Subcutaneous abdominal adipose tissue (tissue), 5 donors: Measurements from ENCODE around the gene OVCA2.

Experiments used
- H3K27ac ChIP-seq: one replicate; pipeline ENCODE4 v1.7.0; 2013; ENCODE audit warnings: low read depth, mild to moderate bottlenecking, inconsistent platforms, low read length, moderate library complexity
- H3K27me3 ChIP-seq, 5 donors: one replicate each; pipeline ENCODE4 v1.7.0; 2013; ENCODE audit warnings: low read length in 5 of 5, inconsistent platforms in 1 of 5; ENCODE audit not compliant: control insufficient read depth in 5 of 5, insufficient read depth in 4 of 5
- H3K36me3 ChIP-seq, 5 donors: one replicate each; pipeline ENCODE4 v1.7.0; 2013; ENCODE audit warnings: low read length in 5 of 5; ENCODE audit not compliant: control insufficient read depth in 5 of 5, insufficient read depth in 5 of 5
- H3K4me1 ChIP-seq, 5 donors: one replicate each; pipeline ENCODE4 v1.7.0; 2013; ENCODE audit warnings: low read length in 5 of 5, mild to moderate bottlenecking in 3 of 5, moderate library complexity in 1 of 5; ENCODE audit not compliant: control insufficient read depth in 5 of 5, insufficient read depth in 5 of 5
- H3K4me3 ChIP-seq, 5 donors: one replicate each; pipeline ENCODE4 v1.7.0; 2013; ENCODE audit warnings: low read length in 5 of 5, low read depth in 1 of 5
- H3K9ac ChIP-seq, 5 donors: one replicate each; pipeline ENCODE4 v1.7.0; 2013; ENCODE audit warnings: low read length in 5 of 5, mild to moderate bottlenecking in 4 of 5, moderate library complexity in 3 of 5
- H3K9me3 ChIP-seq, 5 donors: one replicate each; pipeline ENCODE4 v1.7.0; 2013; ENCODE audit warnings: low read length in 5 of 5; ENCODE audit not compliant: control insufficient read depth in 5 of 5
- donor health status: healthy.
- donor health status: healthy.
- donor health status: healthy.
- donor health status: healthy.
- donor health status: healthy.

The OVCA2 gene

GRCh38 chr17:2013994-2014317 is 27.9 kb upstream of the OVCA2 start:
- Histone ChIP-seq H3K27ac (peak overlapping the region; percentile 54), H3K9ac (no peak overlapping the region), H3K4me3 (no peak overlapping the region), H3K4me1 (peaks cover 4 to 75% (median 52%) of the 10 kb centered on the region in 5 donors), H3K27me3 (no peaks in the 10 kb centered on the region), H3K9me3 (no peaks in the 10 kb centered on the region), H3K36me3 (no peaks in the 10 kb centered on the region)

- H3K9me3 ChIP-seq = no peaks in the 10 kb centered on the region
- no peaks in the 10 kb centered on the region for H3K36me3 ChIP-seq
- H3K4me3 ChIP-seq = no peak overlapping the region
- peaks cover 4 to 77% (median 57%) of the 10 kb centered on the region in 5 donors for H3K4me1 ChIP-seq
- H3K9ac ChIP-seq = no peak overlapping the region
- no peaks in the 10 kb centered on the region for H3K27me3 ChIP-seq
- H3K27ac ChIP-seq = no peak overlapping the region
These were observed 26.5 kb upstream of the OVCA2 start for GRCh38 chr17:2015314-2015713.

GRCh38 chr17:2016494-2016893 is 25.3 kb upstream of the OVCA2 start:
- H3K27me3 ChIP-seq = no peaks in the 10 kb centered on the region
- no peaks in the 10 kb centered on the region for H3K36me3 ChIP-seq
- H3K4me3 ChIP-seq = no peak overlapping the region
- H3K27ac ChIP-seq = no peak overlapping the region
- no peaks in the 10 kb centered on the region for H3K9me3 ChIP-seq
- no peak overlapping the region for H3K9ac ChIP-seq
- peaks cover 4 to 77% (median 64%) of the 10 kb centered on the region in 5 donors for H3K4me1 ChIP-seq

GRCh38 chr17:2017274-2017941 is 24.4 kb upstream of the OVCA2 start:
- Histone ChIP-seq H3K36me3 (no peaks in the 10 kb centered on the region), H3K4me3 (no peak overlapping the region), H3K27me3 (no peaks in the 10 kb centered on the region), H3K4me1 (peaks cover 4 to 69% (median 56%) of the 10 kb centered on the region in 5 donors), H3K9ac (peak overlapping the region in 1 of 5 donors; percentile 31), H3K9me3 (no peaks in the 10 kb centered on the region), H3K27ac (no peak overlapping the region)

GRCh38 chr17:2018716-2019510 is 22.9 kb upstream of the OVCA2 start:
- Histone ChIP-seq H3K36me3 (no peaks in the 10 kb centered on the region), H3K27ac (no peak overlapping the region), H3K9ac (no peak overlapping the region), H3K4me1 (peaks cover 4 to 70% (median 55%) of the 10 kb centered on the region in 5 donors), H3K9me3 (no peaks in the 10 kb centered on the region), H3K4me3 (no peak overlapping the region), H3K27me3 (no peaks in the 10 kb centered on the region)

GRCh38 chr17:2019723-2020122 is 22.1 kb upstream of the OVCA2 start:
- H3K9me3 ChIP-seq = no peaks in the 10 kb centered on the region
- no peaks in the 10 kb centered on the region for H3K36me3 ChIP-seq
- H3K4me3 ChIP-seq = no peak overlapping the region
- no peak overlapping the region for H3K27ac ChIP-seq
- no peaks in the 10 kb centered on the region for H3K27me3 ChIP-seq
- no peak overlapping the region for H3K9ac ChIP-seq
- peaks cover 2 to 70% (median 59%) of the 10 kb centered on the region in 5 donors for H3K4me1 ChIP-seq

- H3K4me1 ChIP-seq = peaks cover 2 to 76% (median 58%) of the 10 kb centered on the region in 5 donors
- no peaks in the 10 kb centered on the region for H3K9me3 ChIP-seq
- H3K27me3 ChIP-seq = no peaks in the 10 kb centered on the region
- H3K36me3 ChIP-seq = no peaks in the 10 kb centered on the region
- no peak overlapping the region for H3K27ac ChIP-seq
- H3K4me3 ChIP-seq = no peak overlapping the region
- peak overlapping the region in 1 of 5 donors; percentile 2 for H3K9ac ChIP-seq
These were observed 21.1 kb upstream of the OVCA2 start for GRCh38 chr17:2020721-2021120.

- Histone ChIP-seq H3K27me3 (peaks cover 0 to 4% (median 0%) of the 10 kb centered on the region in 5 donors), H3K36me3 (no peaks in the 10 kb centered on the region), H3K27ac (no peak overlapping the region), H3K9me3 (no peaks in the 10 kb centered on the region), H3K4me1 (peaks cover 3 to 67% (median 53%) of the 10 kb centered on the region in 5 donors), H3K4me3 (no peak overlapping the region), H3K9ac (no peak overlapping the region)
These were observed 19.1 kb upstream of the OVCA2 start for GRCh38 chr17:2022647-2023240.

- H3K36me3 ChIP-seq = no peaks in the 10 kb centered on the region
- H3K4me3 ChIP-seq = no peak overlapping the region
- peaks cover 0 to 7% (median 3%) of the 10 kb centered on the region in 5 donors for H3K27me3 ChIP-seq
- H3K9me3 ChIP-seq = no peaks in the 10 kb centered on the region
- H3K4me1 ChIP-seq = peaks cover 2 to 62% (median 49%) of the 10 kb centered on the region in 5 donors
- no peak overlapping the region for H3K27ac ChIP-seq
- H3K9ac ChIP-seq = no peak overlapping the region
These were observed 18.6 kb upstream of the OVCA2 start for GRCh38 chr17:2023256-2023655.
